LoVo (cell line): ENCODE results near the gene FFAR4.

ENCODE experiments used
- DNase-seq: peaks from one replicate; pipeline ENCODE4 v3.0.0-alpha.2; 2016; ENCODE audit warnings: low spot score

Gene FFAR4

GRCh38 chr10:93572606-93573005 lies 6.1 kb downstream of the FFAR4 start:
- no peak for DNase-seq

DNA sequence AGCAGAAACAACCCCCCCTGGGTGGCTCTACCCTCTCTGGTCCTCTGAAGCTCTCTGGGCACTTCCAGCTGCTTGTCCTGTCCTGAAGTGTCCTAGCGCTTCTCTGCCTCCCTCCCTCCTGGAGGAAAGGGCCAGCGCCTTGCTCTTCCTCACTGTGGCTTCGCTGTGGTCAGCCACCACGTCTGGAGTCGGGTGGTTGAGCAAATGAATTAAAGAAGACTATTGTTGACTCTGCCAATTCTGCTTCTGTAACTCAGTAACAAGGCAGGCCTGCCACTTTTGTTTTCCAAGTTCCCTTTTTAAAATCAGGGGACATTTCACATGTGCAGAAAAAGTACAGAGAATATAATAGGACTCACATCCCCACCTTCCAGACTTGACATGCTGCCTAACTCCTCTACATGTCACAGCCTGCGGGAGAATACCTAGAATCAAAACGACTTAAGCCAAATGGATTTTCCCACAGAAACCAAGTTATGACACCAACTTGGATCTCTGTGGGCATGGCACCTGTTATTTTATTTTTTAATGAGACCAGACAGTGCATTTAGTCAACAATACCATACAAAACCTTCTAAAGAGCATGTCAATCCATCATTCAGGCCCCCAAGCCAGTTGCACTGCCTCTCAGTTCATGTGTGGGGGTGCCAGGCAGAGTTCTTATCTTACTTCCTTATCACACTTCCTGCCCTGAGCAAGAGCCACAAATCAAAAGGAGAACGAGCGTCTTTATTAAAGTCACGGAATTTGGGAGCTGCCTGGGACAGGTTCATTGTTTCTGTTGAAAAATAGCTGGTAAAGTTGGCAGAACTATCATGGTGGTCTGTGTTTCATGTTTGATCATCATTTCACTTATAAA lies 6.8 kb downstream of the FFAR4 start:
- peak; percentile 19 for DNase-seq

DNA sequence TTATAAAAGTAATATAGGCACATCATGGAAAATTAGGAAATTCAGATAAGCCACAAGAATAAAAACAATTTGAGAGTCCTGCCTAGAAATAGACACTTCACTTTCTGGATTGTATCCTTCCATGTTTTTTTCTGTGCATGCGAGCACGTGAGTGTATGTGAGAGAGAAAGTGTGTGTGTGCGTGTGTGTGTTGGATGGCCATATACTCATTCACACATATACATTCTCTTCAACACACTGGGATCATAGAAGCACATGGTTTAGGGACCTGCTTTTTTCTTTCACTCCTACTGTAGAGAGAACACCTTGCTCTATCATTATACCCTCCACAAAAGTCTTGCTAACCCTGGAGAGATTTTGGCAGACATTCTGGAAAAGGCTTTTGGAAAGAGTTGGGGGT lies 7.5 kb downstream of the FFAR4 start:
- DNase-seq = no peak

GRCh38 chr10:93576888-93577287 lies 10.4 kb downstream of the FFAR4 start:
- DNase-seq = peak; percentile 56

DNA sequence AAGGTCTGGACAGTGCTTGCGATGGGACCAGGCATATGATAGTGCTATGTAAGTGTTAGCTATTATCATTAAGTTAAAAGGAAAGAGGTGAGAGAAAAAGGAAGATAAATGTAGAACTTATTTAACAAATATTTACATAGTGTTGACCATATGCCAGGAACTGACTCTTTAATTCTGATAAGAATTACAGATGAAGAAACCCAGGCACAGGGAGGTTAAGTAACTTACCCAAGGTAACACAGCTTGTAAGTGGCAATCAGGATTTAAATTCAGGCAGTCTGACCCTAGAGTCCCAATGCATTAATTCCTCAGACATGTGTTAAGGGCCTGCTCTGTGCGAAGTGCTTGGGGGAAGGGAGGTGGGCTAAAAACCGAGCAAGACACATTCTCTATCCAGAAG lies 11.1 kb downstream of the FFAR4 start:
- DNase-seq = no peak

- DNase-seq = peak; percentile 77
These were observed 12.6 kb downstream of the FFAR4 start for GRCh38 chr10:93579089-93579488.

- no peak for DNase-seq
These were observed 13.7 kb downstream of the FFAR4 start for GRCh38 chr10:93579985-93580711.

DNA sequence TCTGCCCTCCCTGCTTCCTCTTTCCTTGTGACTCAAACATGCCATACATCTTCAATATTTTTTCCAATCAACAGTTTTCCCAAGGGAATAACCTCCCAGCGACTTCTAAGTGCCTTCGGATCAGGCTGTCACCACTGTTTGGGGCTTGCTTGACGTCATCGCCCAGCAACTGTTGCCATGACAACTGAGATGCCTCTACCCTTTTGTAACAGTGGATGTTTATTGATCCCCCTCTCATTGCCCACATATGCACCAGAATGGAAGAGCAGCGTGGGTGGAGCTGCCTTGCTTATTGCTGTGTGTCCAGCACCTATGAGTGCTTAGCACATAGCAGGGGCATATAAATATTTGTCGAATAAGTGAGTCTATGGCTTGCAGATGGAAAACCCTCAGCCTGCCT lies 14.4 kb downstream of the FFAR4 start:
- no peak for DNase-seq

DNA sequence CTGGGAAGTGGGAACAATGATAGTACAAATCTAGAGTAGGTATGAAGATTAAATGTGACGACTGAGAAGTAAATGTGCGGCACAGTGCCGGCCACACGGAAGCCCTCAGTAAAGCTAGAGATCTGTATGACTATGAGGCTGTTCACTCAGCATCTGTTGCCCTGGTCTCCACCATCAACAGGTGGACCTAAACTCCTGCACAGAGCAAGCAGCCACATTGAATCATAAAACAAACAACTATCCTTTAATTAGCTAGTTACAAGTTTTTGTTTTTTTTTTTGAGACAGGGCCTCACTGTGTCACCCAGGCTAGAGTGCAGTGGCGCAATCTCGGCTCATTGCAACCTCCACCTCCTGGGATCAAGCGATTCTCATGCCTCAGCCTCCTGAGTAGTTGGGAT lies 18.0 kb downstream of the FFAR4 start:
- no peak for DNase-seq

GRCh38 chr10:93589648-93590562 lies 23.4 kb downstream of the FFAR4 start:
- DNase-seq = no peak

DNA sequence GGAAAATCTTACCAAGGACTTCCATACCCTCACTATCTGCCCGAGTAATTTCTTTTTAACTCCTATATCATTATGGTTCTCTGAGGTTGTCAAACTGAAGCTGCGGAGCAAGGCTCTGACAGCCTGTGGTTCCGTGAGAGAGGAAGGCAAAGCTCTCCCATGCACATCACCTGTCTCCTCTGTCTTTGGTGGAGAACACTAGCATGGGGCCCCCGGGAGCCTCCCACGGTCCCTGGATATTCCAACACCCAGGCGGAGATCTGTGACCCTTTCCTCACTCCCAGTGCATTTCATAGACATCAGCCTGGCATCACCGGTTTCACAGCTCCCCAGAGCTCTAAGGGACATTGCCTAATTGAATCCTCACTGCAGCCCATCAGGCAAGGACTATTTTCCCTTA lies 24.2 kb downstream of the FFAR4 start:
- DNase-seq = no peak

GRCh38 chr10:93591065-93591808 lies 24.8 kb downstream of the FFAR4 start:
- peak; percentile 48 for DNase-seq

DNA sequence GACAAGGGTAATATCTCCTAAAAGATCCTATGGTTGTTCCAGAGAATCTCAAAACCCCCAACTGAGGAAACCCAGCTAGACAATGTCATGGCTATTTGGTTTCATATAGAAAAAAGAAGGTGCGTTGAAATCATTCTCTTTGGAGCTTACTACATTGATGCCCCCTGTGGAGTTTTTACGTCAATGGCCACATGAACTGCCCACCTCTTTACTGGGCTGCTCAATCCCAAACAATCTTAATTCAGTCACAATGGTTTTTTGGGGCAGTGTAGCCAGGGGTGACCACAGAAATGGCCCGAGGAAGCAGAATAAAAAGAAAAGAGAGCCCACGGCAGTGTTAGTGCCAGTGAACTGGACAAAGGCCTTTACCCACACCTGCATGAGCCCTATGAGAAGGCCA lies 26.8 kb downstream of the FFAR4 start:
- no peak for DNase-seq

DNA sequence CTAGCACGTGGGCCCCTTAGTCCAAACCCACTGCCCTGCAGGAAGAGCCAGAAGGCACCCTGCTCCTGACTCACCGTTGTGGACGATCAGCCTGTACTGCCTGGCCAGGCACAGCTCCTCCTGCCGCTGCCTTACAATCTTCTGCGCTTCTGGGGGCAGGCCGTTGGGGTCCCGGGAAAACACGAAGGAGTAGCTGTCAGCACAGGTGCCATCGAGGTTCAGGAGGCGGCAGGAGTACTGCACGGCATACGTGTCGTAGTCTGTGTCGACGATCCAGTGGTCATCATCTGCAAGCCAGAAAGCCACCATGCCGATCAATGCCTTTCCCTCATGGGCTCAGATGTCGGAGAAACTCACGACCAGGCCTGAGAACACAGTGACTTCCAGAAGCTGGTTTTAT lies 27.3 kb downstream of the FFAR4 start:
- DNase-seq = no peak

- DNase-seq = no peak
These were observed 28.1 kb downstream of the FFAR4 start for GRCh38 chr10:93594518-93594917.

DNA sequence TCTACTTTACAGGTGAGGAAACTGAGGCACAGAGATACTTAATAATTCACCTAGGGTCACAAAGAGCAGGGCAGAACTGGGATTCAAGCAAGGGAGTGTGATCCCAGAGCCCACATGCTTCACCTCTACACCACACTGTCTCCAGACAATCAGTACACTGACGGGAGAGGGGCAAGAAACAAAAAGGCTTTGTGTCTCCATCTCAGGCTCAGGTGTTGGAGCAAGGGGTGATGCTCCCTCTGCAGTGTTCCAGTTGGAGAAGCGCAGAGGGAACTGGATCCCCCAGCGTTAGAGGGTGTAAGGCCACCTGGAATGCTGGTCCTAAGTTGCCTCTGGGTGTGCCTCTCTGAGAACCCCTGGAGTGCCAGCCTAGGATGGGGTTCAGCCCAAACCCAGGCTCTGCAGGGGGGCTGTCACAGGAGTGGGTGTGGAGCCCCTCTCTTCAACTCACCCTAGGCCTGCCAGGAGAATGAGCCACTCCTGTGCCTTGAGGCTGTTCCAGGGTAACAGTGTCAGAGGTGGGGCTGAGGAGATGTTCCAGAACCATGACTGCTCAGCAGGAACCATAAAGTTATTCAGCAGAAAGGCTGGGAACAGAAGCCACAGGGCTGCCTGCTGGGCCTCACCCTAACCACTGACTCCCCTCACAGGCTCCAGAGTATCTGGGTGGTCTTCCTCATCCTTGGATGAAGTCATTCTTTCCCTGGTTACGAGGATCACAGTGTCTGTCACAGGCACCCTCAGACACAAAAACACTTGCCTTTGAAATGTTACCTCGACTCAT lies 29.1 kb downstream of the FFAR4 start:
- DNase-seq = no peak

DNA sequence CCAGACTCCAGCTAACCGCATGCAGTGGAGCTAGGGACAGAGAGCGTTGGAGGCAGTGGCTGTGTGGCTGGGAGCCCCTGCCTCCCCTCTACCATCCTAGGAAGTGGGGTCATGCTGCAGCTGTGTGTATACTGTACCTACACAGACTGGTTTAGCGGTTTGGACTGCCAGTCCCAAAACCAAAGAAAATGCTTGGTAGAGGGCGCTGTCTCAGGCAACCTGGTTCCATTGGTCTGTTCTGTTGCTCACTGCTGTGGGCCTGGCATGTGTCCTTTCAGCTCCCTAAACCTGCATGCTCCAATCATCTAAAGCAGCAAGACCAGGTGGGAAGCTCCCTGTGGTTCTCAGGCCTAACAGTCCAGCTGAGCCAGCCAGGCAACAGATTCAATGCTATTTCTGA lies 30.1 kb downstream of the FFAR4 start:
- no peak for DNase-seq

- no peak for DNase-seq
These were observed 30.7 kb downstream of the FFAR4 start for GRCh38 chr10:93597075-93597599.

GRCh38 chr10:93598157-93598556 lies 31.7 kb downstream of the FFAR4 start:
- no peak for DNase-seq

DNA sequence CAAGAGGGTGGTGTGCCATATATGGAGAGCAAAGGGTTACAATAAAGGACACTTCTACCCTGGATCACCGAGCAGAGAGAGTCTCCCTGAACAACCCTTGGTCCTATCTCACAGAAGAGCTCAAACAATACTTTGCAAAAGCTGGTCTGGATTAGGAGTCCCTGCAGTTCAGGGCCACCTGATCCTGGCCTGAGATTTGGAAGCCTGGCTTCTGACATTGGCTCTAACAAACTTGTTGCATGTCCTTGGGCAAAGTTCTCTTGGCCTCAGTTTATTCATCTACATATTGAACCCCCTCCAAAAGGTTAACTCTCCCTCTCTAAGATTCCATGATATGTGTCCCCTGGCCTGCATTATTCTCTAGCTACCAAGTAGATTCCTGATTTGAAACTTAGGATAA lies 32.9 kb downstream of the FFAR4 start:
- DNase-seq = no peak

DNA sequence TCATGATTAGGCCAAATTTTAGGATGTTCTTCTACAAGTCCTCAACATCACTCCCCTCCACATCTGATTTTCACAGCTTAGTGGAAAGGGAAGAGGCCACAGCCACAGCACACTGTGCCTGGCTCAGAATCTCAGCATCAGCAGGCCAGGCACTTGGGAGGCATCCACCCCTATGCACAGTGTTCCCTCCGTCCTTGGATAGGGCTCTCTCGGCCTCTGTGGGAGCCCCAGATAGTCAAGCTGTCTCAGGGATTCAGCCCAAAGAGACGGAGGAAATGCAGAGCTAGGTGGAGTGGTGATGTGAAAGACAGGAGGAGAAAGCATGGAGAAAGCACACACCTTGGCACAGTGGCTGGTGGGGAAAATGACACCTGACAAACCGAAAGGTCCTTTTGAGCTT lies 33.3 kb downstream of the FFAR4 start:
- DNase-seq = no peak
